Psoas muscle (tissue), 8 donors: ENCODE measurements around the gene IL3. TPM values are rescaled to one million over a fixed set of nuclear protein-coding genes. Genes with fewer than 3 reads are reported as not detected.

Experiments
- ATAC-seq, 4 donors: fragments of 200-7000 bp; cut with Tn5 transposase; one replicate each; pipeline ENCODE4 v1.9.1; 2020; ENCODE audit warnings: moderate library complexity in 3 of 4, mild to moderate bottlenecking in 2 of 4
- DNase-seq, 2 donors: peaks; one replicate each; pipeline ENCODE4 v3.0.0-alpha.2; 2020
- H3K27ac ChIP-seq: fragments of 200-600 bp; one replicate; pipeline ENCODE4 v1.8.0; 2022
- H3K27me3 ChIP-seq, 3 donors: fragments of 200-600 bp in 1 of 3; one replicate each; pipeline versions ENCODE4 v1.6.1 to v1.8.0; 2013 to 2022; ENCODE audit warnings: low read length in 2 of 3, mild to moderate bottlenecking in 2 of 3, moderate library complexity in 1 of 3; ENCODE audit not compliant: insufficient read depth in 3 of 3
- H3K36me3 ChIP-seq, 2 donors: fragments of 200-600 bp in 1 of 2; one replicate each; pipeline versions ENCODE4 v1.6.1 to v1.8.0; 2013 to 2022; ENCODE audit warnings: low read depth in 1 of 2, mild to moderate bottlenecking in 1 of 2, moderate library complexity in 1 of 2; ENCODE audit not compliant: insufficient read depth in 1 of 2
- H3K4me1 ChIP-seq: fragments of 200-600 bp; one replicate; pipeline ENCODE4 v1.8.0; 2022
- H3K4me3 ChIP-seq: fragments of 200-600 bp; one replicate; pipeline ENCODE4 v1.8.0; 2022; ENCODE audit warnings: mild to moderate bottlenecking
- H3K9me3 ChIP-seq: fragments of 200-600 bp; one replicate; pipeline ENCODE4 v1.8.0; 2022
- WGBS, 3 donors: extraction: QIAGEN DNeasy Blood & Tissue Kit; methylation state at CpG; one replicate each; pipeline versions ENCODE4 v1.1.6 to v1.1.7; 2013; 5-methylcytosine and 5-hydroxymethylcytosine counted together
- intact Hi-C, 2 donors: fragments of 100-400 bp; cut with DNase I; formaldehyde crosslinking; loops; one replicate each; pipeline versions ENCODE4 v1.11.0 to v1.14.2; 2022
- long read RNA-seq, 2 donors: library from polyadenylated mRNA; unstranded; transcript quantifications; one replicate each; pipeline ENCODE4 v2.0.0, GENCODE V29; 2021
- polyA plus RNA-seq, 3 donors: library from polyadenylated mRNA; stranded (reverse); fragments of 200-250 nt; gene quantifications; one replicate each; pipeline ENCODE4 v1.2.3, GENCODE V29; 2013
- total RNA-seq, 4 donors: library from RNA; stranded (reverse); fragmentation: NEBNext Ultra II Directional in 2 of 4; extraction: Animal tissue kit (Norgen Biotek cat#: 25700) in 2 of 4; gene quantifications; one replicate each; pipeline versions ENCODE4 v1.2.1 to v1.2.4, GENCODE V29; 2021 to 2023
- TF ChIP-seq, protein P1 (sequence below): fragments of 200-600 bp; IDR thresholded peaks from one replicate; pipeline ENCODE4 v1.8.0; 2022; ENCODE audit warnings: antibody characterized with exemption
- donor health status: healthy with polysubstance abuse.
- donor health status: DM: no; HTN: no; CAD: no; lungs with moderate emphysema.
- donor health status: Bipolar disorder and iron deficiency.
- donor health status: healthy.
- donor health status: DM: yes; HTN: yes; CAD: no.
- donor health status: DM: no; HTN: no; CAD: no.
- donor health status: DM: no; HTN: no; CAD: no.
- donor health status: DM: yes; HTN: yes; CAD: no.

The IL3 gene, protein sequence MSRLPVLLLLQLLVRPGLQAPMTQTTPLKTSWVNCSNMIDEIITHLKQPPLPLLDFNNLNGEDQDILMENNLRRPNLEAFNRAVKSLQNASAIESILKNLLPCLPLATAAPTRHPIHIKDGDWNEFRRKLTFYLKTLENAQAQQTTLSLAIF
- not detected for total RNA-seq
- not detected for polyA plus RNA-seq
- long read RNA-seq, donor 1 = 0 reads
- long read RNA-seq, donor 2 = 0 reads

DNA sequence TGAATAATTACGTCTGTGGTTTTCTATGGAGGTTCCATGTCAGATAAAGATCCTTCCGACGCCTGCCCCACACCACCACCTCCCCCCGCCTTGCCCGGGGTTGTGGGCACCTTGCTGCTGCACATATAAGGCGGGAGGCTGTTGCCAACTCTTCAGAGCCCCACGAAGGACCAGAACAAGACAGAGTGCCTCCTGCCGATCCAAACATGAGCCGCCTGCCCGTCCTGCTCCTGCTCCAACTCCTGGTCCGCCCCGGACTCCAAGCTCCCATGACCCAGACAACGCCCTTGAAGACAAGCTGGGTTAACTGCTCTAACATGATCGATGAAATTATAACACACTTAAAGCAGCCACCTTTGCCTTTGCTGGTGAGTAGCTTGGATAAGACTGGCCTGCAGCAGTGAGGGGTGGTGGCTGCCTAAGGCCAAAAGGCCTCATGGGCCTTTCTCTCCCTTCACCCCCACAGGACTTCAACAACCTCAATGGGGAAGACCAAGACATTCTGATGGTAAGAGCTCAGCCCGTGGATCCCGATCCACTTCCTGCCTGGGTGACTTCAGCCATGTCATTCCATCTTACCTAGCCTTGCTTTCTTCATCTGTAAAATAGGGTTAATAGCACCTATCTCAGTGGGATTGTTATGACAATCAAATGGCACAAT is at the start of gene IL3:
TSS of gene IL3 (plus strand) at position 155 of the 661 bp plus-strand sequence. CDS start at position 207, 52 bp downstream.
- H3K4me1 ChIP-seq = no peaks in the 10 kb centered on the region
- H3K27ac ChIP-seq = no peak within 1 kb of the TSS
- WGBS, 3 donors = 91 to 93% (median 92%) methylated on average over 16 of the region's 16 CpGs
- H3K4me3 ChIP-seq = no peak within 1 kb of the TSS
- no peaks in the 10 kb centered on the region for H3K36me3 ChIP-seq
- ATAC-seq (no peak), DNase-seq (no peak)
- TF ChIP-seq, protein P1, sequence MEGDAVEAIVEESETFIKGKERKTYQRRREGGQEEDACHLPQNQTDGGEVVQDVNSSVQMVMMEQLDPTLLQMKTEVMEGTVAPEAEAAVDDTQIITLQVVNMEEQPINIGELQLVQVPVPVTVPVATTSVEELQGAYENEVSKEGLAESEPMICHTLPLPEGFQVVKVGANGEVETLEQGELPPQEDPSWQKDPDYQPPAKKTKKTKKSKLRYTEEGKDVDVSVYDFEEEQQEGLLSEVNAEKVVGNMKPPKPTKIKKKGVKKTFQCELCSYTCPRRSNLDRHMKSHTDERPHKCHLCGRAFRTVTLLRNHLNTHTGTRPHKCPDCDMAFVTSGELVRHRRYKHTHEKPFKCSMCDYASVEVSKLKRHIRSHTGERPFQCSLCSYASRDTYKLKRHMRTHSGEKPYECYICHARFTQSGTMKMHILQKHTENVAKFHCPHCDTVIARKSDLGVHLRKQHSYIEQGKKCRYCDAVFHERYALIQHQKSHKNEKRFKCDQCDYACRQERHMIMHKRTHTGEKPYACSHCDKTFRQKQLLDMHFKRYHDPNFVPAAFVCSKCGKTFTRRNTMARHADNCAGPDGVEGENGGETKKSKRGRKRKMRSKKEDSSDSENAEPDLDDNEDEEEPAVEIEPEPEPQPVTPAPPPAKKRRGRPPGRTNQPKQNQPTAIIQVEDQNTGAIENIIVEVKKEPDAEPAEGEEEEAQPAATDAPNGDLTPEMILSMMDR = no peak
- no peaks in the 10 kb centered on the region for H3K9me3 ChIP-seq
- intact Hi-C loops = loop anchor here in 1 of 2 donors (5.0 to 10.0 kb wide), 3 partner anchors 124 to 468 kb away; no protein-coding TSS in a partner anchor
- no peaks in the 10 kb centered on the region for H3K27me3 ChIP-seq

GRCh38 chr5:132010989-132011621 is 49.4 kb upstream of the IL3 start:
- TF ChIP-seq, protein P1 = no peak
- no peaks in the 10 kb centered on the region for H3K36me3 ChIP-seq
- intact Hi-C loops = no loop called here
- H3K27me3 ChIP-seq = no peaks in the 10 kb centered on the region
- peaks cover 27% of the 10 kb centered on the region for H3K4me1 ChIP-seq
- no peak for ATAC-seq
- H3K9me3 ChIP-seq = no peaks in the 10 kb centered on the region
- no peak for DNase-seq
- peak overlapping the region; percentile 79 for H3K4me3 ChIP-seq
- WGBS, 3 donors = 2 to 4% (median 3%) methylated on average over 27 to 46 of the region's 46 CpGs
- no peak overlapping the region for H3K27ac ChIP-seq

GRCh38 chr5:132011622-132012343 is 48.7 kb upstream of the IL3 start, which contains the start of gene ACSL6:
Gene ACSL6, minus strand, starts transcription at chr5:132011658. Its CDS starts 105 bp downstream, at chr5:132011553.
- intact Hi-C loops = no loop called here
- peaks cover 27% of the 10 kb centered on the region for H3K4me1 ChIP-seq
- H3K4me3 ChIP-seq = peak within 1 kb of the TSS; percentile 79
- WGBS, 3 donors = 3 to 7% (median 4%) methylated on average over 40 to 63 of the region's 63 CpGs
- DNase-seq (peak; percentile 43 to 75), ATAC-seq (peak; percentile 46 to 79 (median 58))
- no peaks in the 10 kb centered on the region for H3K27me3 ChIP-seq
- H3K36me3 ChIP-seq = no peaks in the 10 kb centered on the region
- H3K27ac ChIP-seq = no peak within 1 kb of the TSS
- H3K9me3 ChIP-seq = no peaks in the 10 kb centered on the region
- TF ChIP-seq, protein P1 = no peak

DNA sequence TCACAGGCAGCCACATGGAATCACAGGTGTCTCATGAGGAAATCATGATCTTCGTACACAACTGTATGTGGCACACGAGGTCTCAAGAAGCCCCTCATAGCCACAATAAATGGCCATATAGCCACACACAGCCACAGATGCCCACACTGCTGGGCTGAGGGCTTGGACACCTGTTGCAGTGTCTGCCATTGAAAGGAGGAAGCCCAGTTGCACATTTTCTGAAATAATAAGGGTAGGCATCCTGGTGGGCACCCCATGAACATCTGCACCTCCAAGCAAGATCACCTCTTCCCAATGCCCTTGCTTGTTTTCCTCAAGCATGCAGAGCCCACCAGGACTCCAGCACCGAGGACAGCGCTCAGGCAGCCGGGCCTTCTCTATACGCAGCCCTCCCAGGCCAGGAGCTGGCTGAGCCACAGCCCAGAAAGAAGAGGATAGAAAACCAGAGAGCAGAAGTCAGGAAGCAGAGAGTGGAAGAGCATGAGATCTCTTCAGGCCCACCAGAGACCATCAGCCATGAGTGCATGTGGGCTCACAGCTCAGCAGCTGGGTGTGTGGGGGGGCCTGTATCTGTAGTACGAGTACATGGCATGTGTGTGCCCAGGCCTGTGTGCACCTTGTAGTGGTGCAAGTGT is 48.0 kb upstream of the IL3 start:
- Histone ChIP-seq H3K4me3 (no peak overlapping the region), H3K9me3 (no peaks in the 10 kb centered on the region), H3K27me3 (no peaks in the 10 kb centered on the region), H3K36me3 (no peaks in the 10 kb centered on the region), H3K27ac (no peak overlapping the region), H3K4me1 (peaks cover 24% of the 10 kb centered on the region)
- DNase-seq (peak; percentile 47 to 69), ATAC-seq (peak; percentile 30 to 54 (median 38))
- 41 to 53% (median 50%) methylated on average over 7 of the region's 7 CpGs for WGBS, 3 donors
- TF ChIP-seq, protein P1 = no peak
- intact Hi-C loops = no loop called here
